ENCODE results near the gene MED26. TPM values are rescaled to one million over a fixed set of nuclear protein-coding genes. Genes with fewer than 3 reads are reported as not detected.
"Not testable (repeated sequence)": the region's sequence is repeated elsewhere in the genome, so short reads cannot be mapped to it uniquely, and the experiment has no call there.

Gene MED26
- total and polyA plus RNA-seq, 2 experiments from 2014 or later: 9.1 to 14.2 TPM

- no peak for DNase-seq (ENCODE audit: low read depth in 1 of 2, low spot score in 1 of 2)
- peaks cover 3% of the 10 kb centered on the region for H3K36me3 ChIP-seq
These were observed 83.4 kb downstream of the MED26 start for GRCh38 chr19:16544473-16545231.

DNA sequence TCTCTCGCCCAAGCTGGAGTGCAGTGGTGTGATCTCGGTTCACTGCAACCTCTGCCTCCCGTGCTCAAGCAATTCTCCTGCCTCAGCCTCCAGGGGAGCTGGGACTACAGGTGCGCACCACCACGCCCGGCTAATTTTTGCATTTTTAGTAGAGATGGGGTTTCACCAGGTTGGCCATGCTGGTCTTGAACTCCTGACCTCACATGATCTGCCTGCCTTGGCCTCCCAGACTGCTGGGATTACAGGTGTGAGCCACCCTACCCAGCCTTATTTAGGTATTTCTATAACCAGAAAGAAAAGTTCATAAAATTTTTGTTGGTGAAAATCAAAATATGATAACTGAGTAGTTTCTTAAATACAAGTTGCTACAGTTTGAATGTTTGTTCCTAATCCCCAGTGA lies 84.3 kb downstream of the MED26 start:
- DNase-seq (ENCODE audit: low read depth in 1 of 2, low spot score in 1 of 2); H3K9me3 ChIP-seq (ENCODE audit: low read depth); H3K4me1 ChIP-seq (ENCODE audit: low read depth); H3K27me3 ChIP-seq; H3K36me3 ChIP-seq: not testable (repeated sequence)
- Histone ChIP-seq H3K4me3 (peak overlapping the region; percentile 80), H3K27ac (peak overlapping the region; percentile 89)

More at GRCh38 chr19:16544473-16545231, 83.4 kb downstream of the MED26 start:
- Histone ChIP-seq H3K4me3 (no peak overlapping the region), H3K27ac (no peak overlapping the region), H3K4me1 (ENCODE audit: low read depth) (peaks cover 9% of the 10 kb centered on the region), H3K27me3 (no peaks in the 10 kb centered on the region), H3K9me3 (ENCODE audit: low read depth) (no peaks in the 10 kb centered on the region)
- TF ChIP-seq CTCF (IDR thresholded peaks at IDR 0.05; ENCODE audit: low read depth, low read length): no peak

GRCh38 chr19:16542910-16543472 lies 85.0 kb downstream of the MED26 start:
- peaks cover 5% of the 10 kb centered on the region for H3K36me3 ChIP-seq
- H3K27ac ChIP-seq: peak overlapping the region; percentile 89

DNA sequence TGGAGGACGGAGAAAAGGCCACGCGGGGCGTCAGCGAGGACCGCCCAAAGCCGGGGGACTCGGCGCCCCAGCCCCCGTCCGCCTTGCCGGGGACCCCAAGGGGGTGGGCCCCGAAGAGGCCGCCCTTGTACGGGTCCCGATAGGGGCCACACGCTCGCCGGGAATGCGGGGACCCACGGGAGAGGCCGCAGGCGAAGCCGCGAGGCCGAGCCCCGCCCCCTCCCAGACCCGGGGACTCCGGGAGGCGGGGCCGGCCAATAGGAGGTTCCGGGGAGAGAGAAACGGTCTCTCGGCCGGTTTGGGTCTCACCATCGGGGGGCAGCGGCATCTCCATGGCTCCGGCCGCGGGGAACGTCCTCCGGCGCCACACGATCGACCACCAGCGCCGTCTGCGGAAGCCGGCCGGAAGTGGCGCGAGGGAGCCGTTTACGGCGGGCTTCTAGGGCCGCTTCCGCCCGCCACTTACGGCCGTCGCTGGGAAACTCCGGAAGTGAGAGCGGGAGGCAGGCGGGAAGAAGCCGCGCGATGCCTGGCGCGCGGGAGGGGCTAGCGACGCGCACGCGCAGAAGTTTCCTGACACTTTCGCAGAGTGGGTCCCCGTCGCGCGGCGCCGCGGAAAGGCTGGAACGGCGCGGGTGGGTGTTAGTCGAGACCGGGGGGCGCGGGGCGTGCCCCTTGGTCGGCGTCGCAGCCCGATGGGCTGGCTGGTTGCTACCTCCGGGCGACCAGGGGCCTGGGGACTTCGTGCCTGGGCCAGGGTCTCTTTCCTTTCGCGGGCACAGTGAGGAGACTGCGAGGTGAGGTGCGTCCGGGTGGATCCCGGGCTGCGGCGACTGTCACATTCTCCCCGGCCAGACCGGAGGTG lies 85.7 kb downstream of the MED26 start, which contains the start of gene CHERP:
Gene CHERP (minus strand): TSS at position 393 of the 865 bp plus-strand sequence. CDS start 59 bp downstream, at position 334.
- peak within 1 kb of the TSS; percentile 80 for H3K4me3 ChIP-seq
- peaks cover 9% of the 10 kb centered on the region for H3K4me1 ChIP-seq (ENCODE audit: low read depth)
- no peaks in the 10 kb centered on the region for H3K27me3 ChIP-seq
- no peaks in the 10 kb centered on the region for H3K9me3 ChIP-seq (ENCODE audit: low read depth)
- H3K36me3 ChIP-seq: peaks cover 5% of the 10 kb centered on the region
- H3K27ac ChIP-seq: peak within 1 kb of the TSS; percentile 89
- peak; percentile 95 to 97 for DNase-seq (ENCODE audit: low read depth in 1 of 2, low spot score in 1 of 2)
- no peak for TF ChIP-seq CTCF (IDR thresholded peaks at IDR 0.05; ENCODE audit: low read depth, low read length)

More at GRCh38 chr19:16542910-16543472, 85.0 kb downstream of the MED26 start:
- DNase-seq (ENCODE audit: low read depth in 1 of 2, low spot score in 1 of 2): peak in 1 of 2 donors; percentile 3
- Histone ChIP-seq H3K4me1 (ENCODE audit: low read depth) (peaks cover 9% of the 10 kb centered on the region), H3K27me3 (no peaks in the 10 kb centered on the region), H3K4me3 (peak overlapping the region; percentile 80), H3K9me3 (ENCODE audit: low read depth) (no peaks in the 10 kb centered on the region)
- no peak for TF ChIP-seq CTCF (IDR thresholded peaks at IDR 0.05; ENCODE audit: low read depth, low read length)

DNA sequence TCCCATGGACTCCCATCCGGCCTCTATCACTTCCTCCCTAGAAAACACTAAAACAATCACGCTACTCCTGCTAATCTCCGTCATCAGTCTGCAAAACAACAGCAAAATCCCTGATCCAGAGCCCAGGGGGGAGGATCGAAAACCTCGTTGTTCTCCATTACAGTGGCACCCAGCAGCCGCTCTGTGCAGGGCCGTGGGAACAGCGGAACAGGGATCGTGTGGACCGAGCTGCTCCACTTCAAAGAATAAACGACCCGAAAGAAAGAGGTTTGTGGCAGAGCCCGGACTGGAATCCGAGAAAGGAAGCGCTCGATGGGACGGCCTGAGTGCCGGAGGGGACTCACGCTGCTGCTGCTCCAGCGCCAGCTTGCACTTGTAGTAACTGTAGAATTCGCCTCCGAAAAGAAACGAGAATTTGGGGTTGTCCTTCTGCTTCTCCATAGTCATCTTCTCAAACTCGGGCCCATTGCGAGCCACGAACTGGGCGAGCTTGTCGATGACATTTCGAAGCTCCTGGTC lies 86.4 kb downstream of the MED26 start:
- no peaks in the 10 kb centered on the region for H3K27me3 ChIP-seq
- TF ChIP-seq CTCF (IDR thresholded peaks at IDR 0.05; ENCODE audit: low read depth, low read length): no peak
- no peaks in the 10 kb centered on the region for H3K9me3 ChIP-seq (ENCODE audit: low read depth)
- H3K4me3 ChIP-seq: peak overlapping the region; percentile 80
- DNase-seq (ENCODE audit: low read depth in 1 of 2, low spot score in 1 of 2): peak; percentile 22 to 50
- peak overlapping the region; percentile 89 for H3K27ac ChIP-seq
- peaks cover 5% of the 10 kb centered on the region for H3K36me3 ChIP-seq
- H3K4me1 ChIP-seq (ENCODE audit: low read depth): peaks cover 9% of the 10 kb centered on the region
